Measurements from ENCODE around the gene MED15.

The MED15 gene

DNA sequence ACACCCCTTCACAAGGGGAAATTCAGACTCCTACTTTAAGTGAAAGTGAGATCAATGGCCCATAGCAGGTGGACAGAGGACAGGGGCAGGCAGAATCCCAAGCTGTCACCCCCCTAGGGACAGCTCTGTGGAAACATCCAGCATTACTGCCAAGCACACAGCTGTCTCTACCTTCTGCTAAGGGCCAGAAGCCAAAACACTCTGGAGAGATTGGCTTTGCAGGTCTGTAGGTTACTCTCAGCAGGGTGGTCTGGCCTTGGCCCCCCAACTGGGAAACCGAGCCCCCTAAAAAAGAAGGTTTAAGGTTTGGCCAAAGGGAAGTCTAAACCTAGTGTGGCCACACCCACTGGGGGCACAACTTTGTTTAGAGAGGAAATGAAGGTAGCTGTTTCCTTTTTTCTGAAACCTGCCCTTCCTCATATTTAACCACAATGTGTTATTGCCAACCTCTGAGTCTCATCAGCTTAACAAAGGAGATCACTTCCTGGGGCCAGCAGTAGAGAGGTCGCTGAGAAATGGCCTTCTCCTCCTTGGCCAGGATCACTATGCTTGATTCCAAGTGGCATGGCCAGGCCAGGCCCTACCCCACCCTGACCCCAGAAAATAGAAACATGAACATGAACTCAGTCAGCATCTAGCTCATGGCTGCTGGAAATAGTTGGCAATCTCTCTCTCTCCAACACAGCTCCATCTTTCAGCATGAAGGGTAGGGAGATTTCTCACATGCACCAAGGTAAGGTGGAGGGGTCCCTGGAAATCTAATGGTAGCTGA, 43.9 kb upstream of the MED15 start:
- no peak overlapping the region for H3K4me3 ChIP-seq
- H3K27me3 ChIP-seq: no peaks in the 10 kb centered on the region
- intact Hi-C loops (cut with DNase I; ENCODE audit: low total_unique reads): no loop called here
- H3K9me3 ChIP-seq: no peaks in the 10 kb centered on the region
- TF ChIP-seq, protein P1, sequence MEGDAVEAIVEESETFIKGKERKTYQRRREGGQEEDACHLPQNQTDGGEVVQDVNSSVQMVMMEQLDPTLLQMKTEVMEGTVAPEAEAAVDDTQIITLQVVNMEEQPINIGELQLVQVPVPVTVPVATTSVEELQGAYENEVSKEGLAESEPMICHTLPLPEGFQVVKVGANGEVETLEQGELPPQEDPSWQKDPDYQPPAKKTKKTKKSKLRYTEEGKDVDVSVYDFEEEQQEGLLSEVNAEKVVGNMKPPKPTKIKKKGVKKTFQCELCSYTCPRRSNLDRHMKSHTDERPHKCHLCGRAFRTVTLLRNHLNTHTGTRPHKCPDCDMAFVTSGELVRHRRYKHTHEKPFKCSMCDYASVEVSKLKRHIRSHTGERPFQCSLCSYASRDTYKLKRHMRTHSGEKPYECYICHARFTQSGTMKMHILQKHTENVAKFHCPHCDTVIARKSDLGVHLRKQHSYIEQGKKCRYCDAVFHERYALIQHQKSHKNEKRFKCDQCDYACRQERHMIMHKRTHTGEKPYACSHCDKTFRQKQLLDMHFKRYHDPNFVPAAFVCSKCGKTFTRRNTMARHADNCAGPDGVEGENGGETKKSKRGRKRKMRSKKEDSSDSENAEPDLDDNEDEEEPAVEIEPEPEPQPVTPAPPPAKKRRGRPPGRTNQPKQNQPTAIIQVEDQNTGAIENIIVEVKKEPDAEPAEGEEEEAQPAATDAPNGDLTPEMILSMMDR (IDR thresholded peaks at IDR 0.05): no peak
- no peak for DNase-seq
- H3K27ac ChIP-seq: no peak overlapping the region
- H3K4me1 ChIP-seq: peaks cover 0 to 2% (median 0%) of the 10 kb centered on the region in 4 donors
- peaks cover 0 to 36% (median 8%) of the 10 kb centered on the region in 3 donors for H3K36me3 ChIP-seq

DNA sequence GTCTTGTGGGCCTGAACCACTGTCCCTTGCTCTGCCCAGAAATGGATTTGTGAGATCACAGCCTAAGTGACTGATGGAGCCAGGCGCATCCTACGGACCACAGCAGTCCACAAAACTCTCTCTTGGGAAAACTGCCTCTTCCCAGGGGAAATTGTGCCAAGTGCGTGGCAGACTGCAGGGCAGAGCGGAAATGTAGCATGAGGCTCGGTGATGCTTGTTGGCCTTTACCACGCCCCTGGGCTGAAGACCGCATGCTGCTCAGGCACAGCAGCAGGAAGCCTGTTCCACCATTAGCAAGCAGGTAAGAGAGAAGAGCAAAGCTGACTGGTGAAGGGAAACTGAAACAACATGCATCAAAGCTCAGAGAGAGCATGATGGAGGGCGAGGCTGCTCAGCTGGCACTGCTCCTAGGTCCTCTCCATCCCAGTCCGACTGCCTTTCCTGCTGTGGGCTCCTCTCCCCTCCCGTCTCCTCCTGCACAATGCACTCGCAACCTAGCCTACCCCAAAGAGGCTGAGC, 43.3 kb upstream of the MED15 start:
- TF ChIP-seq, protein P1 (IDR thresholded peaks at IDR 0.05): no peak
- Histone ChIP-seq H3K36me3 (peaks cover 0 to 36% (median 15%) of the 10 kb centered on the region in 3 donors), H3K27ac (no peak overlapping the region), H3K9me3 (no peaks in the 10 kb centered on the region), H3K4me1 (peaks cover 0 to 2% (median 0%) of the 10 kb centered on the region in 4 donors), H3K27me3 (no peaks in the 10 kb centered on the region), H3K4me3 (no peak overlapping the region)
- intact Hi-C loops (cut with DNase I; ENCODE audit: low total_unique reads): no loop called here
- DNase-seq: no peak

DNA sequence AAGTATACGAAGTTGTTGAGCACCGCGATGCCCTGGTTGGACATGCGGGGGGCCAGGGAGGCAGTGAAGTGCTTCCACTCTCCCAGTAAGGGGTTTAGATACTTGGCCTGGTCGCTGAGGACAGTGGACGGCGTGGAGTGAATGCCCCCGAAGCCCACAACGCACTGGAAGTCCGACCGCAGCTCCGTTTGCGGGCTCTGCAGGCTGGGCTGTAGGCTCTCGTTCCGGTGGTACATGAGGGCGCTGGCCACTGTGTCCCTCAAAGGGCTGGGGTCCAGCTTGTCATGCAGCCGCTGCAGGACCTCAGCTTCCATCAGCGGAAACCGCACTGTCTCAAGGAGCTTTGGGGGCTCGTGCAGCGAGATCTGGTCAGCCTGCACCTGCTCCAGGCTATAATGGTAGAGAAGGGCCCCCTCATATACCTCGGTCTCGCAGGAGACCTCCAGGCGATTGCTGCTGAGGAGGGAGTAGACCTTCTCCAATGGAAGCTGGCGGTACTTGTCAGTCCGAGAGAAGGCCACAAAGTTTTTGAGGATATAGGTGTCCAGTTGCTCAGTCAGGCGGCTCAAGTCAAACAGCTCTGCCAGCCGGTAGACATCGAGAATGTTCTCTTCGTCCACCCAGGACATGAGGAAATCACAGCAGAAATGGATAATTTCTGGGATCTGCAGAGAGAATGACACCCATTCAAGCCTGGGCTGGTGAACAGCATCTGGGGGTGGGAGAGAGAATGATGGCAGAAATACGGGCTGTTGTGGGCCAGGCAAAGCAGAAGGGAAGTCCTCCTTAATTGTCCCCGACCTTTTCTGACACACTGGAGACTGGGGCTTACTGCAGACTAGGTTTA, 42.3 kb upstream of the MED15 start:
- no peak for DNase-seq
- no peaks in the 10 kb centered on the region for H3K27me3 ChIP-seq
- H3K27ac ChIP-seq: no peak overlapping the region
- intact Hi-C loops (cut with DNase I; ENCODE audit: low total_unique reads): no loop called here
- H3K4me1 ChIP-seq: peaks cover 0 to 2% (median 0%) of the 10 kb centered on the region in 4 donors
- H3K9me3 ChIP-seq: no peaks in the 10 kb centered on the region
- TF ChIP-seq, protein P1 (IDR thresholded peaks at IDR 0.05): no peak
- peaks cover 0 to 43% (median 18%) of the 10 kb centered on the region in 3 donors for H3K36me3 ChIP-seq
- no peak overlapping the region for H3K4me3 ChIP-seq

DNA sequence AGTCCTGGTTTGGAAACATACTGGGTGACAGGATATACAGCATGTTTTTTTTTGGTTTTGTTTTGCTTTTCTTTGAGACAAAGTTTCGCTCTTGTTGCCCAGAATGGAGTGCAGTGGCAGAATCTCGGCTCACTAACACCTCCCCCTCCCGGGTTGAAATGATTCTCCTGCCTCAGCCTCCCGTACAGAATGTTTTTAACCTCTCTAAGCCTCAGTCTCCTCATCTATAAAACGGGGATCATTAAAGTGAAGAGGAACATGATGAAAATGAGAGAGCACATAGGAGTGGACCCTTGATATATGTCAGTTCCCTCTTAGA, 41.7 kb upstream of the MED15 start:
- Histone ChIP-seq H3K27me3 (no peaks in the 10 kb centered on the region), H3K4me1 (peaks cover 0 to 2% (median 0%) of the 10 kb centered on the region in 4 donors), H3K36me3 (peaks cover under 1 to 49% (median 24%) of the 10 kb centered on the region in 3 donors), H3K9me3 (no peaks in the 10 kb centered on the region), H3K27ac (no peak overlapping the region), H3K4me3 (no peak overlapping the region)
- intact Hi-C loops (cut with DNase I; ENCODE audit: low total_unique reads): no loop called here
- TF ChIP-seq, protein P1 (IDR thresholded peaks at IDR 0.05): no peak
- no peak for DNase-seq

DNA sequence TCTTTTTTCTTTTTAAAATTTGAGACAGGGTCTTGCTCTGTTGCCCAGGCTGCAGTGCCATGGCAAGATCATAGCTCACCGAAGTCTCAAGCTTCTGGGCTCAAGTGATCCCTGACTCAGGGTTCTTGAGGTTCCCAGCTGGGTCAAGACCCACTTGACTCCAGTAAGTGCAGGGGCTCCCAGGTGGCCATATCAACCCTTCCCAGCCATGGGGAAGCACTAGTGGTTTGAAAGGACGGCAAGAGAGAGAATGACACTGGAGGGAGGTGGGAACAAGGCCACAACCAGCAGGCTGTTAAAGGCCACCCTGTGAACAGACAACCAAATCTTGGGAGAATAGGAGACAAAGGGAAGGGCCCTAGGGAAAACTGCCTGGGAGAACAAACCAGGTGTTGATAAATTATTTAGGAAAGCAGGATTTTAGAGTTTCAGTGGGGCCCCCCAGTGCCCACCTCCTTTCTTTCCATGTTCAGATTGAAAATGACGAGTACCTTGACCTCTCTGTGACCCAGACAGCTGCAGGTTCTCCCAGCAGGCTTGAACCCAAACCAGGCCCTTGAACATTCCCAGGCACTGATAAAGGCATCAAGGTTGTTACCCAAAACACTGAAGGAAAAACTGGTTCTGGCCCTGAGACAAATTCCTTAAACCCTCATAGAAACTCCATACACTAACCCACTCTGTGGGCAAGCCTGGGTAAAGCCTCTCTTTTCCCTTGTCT, 40.6 kb upstream of the MED15 start:
- no peaks in the 10 kb centered on the region for H3K9me3 ChIP-seq
- TF ChIP-seq, protein P1 (IDR thresholded peaks at IDR 0.05): no peak
- H3K4me1 ChIP-seq: peaks cover 0 to 2% (median 0%) of the 10 kb centered on the region in 4 donors
- H3K27ac ChIP-seq: no peak overlapping the region
- H3K4me3 ChIP-seq: no peak overlapping the region
- DNase-seq: no peak
- peaks cover 7 to 58% (median 29%) of the 10 kb centered on the region in 3 donors for H3K36me3 ChIP-seq
- intact Hi-C loops (cut with DNase I; ENCODE audit: low total_unique reads): no loop called here
- no peaks in the 10 kb centered on the region for H3K27me3 ChIP-seq
